ENCODE data around the gene UBE2L3.

DNA sequence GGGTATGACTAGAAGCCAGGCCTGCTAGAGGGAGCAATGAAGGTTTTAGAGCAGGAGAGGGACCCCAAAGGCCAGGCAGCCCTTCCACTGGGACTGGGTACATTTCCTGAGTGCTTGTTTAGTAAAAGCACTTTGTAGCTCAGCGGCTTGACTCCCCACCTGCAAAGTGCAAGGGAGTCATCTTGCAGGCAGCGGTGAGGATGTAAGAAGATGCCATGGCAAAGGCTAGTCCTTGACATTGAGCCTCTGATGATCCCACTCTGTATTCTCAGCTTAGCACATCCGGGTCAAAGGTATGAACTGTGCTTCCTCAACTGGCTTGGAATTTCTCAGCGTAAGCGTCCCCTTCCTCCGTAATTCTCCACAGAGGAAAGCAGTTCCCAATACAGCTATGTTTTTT lies 3.1 kb upstream of the UBE2L3 start:
- TF ChIP-seq POLR2A (IDR thresholded peaks at IDR 0.05; ENCODE audit: low read depth, low read length) (no peak), POLR2AphosphoS5 (IDR thresholded peaks at IDR 0.05; ENCODE audit: low read depth, low read length) (no peak), SPI1 (IDR thresholded peaks at IDR 0.05; ENCODE audit: low read depth, low read length) (no peak), POU2F2 (IDR thresholded peaks at IDR 0.05; ENCODE audit: low read depth, low read length) (no peak), TAF1 (IDR thresholded peaks at IDR 0.05; ENCODE audit: low read depth, low read length) (no peak), PAX5 (IDR thresholded peaks at IDR 0.05; ENCODE audit: insufficient read depth, low read length, severe bottlenecking) (no peak)

All from GM12891 (cell line).